GM12878 (cell line): Measurements from ENCODE around the gene CIP2A. TPM values are rescaled to one million over a fixed set of nuclear protein-coding genes. Genes with fewer than 3 reads are reported as not detected.
A peak's percentile ranks its signal among the peaks of the same experiment; 100 is the strongest.

ENCODE experiments used
- BMI1 ChIP-seq: fragments of 450-650 bp; IDR thresholded peaks from 2 replicates; pipeline ENCODE4 v1.6.1; 2016; ENCODE audit warnings: mild to moderate bottlenecking, moderate library complexity, borderline replicate concordance
- CBX5 ChIP-seq: sonication (generic); IDR thresholded peaks from 2 replicates; pipeline ENCODE4 v1.6.1; 2016; ENCODE audit warnings: low read depth, moderate library complexity, mild to moderate bottlenecking, inconsistent platforms
- CEBPB ChIP-seq, 2 experiments: fragments of 150-350 bp in 1 of 2; IDR thresholded peaks; 2 replicates each; pipeline ENCODE4 v1.6.1; 2012 to 2014; ENCODE audit warnings: low read depth in 2 of 2, low read length in 2 of 2, borderline replicate concordance in 1 of 2, inconsistent platforms in 1 of 2
- CHD1 ChIP-seq: IDR thresholded peaks from 2 replicates; pipeline ENCODE4 v1.6.1; 2012; ENCODE audit warnings: low read depth, low read length, improper control_type of control experiment
- CREM ChIP-seq: IDR thresholded peaks from 2 replicates; pipeline ENCODE4 v1.6.1; 2014; ENCODE audit warnings: antibody characterized with exemption, low read depth
- DPF2 ChIP-seq: fragments of 450-650 bp; IDR thresholded peaks from 2 replicates; pipeline ENCODE4 v1.6.1; 2017; ENCODE audit warnings: mild to moderate bottlenecking
- ELK1 ChIP-seq: IDR thresholded peaks from 2 replicates; pipeline ENCODE4 v1.6.1; 2012; ENCODE audit warnings: low read depth, low read length, improper control_type of control experiment
- EP300 ChIP-seq, 2 experiments: fragments of 150-350 bp in 1 of 2; IDR thresholded peaks; 2 replicates each; pipeline ENCODE4 v1.6.1; 2011 to 2012; ENCODE audit warnings: low read depth in 2 of 2, low read length in 2 of 2, borderline replicate concordance in 1 of 2, improper control_type of control experiment in 1 of 2, inconsistent platforms in 1 of 2; ENCODE audit not compliant: control insufficient read depth in 1 of 2
- FOXM1 ChIP-seq: IDR thresholded peaks from 2 replicates; pipeline ENCODE4 v1.6.1; 2012; ENCODE audit warnings: low read depth, mild to moderate bottlenecking, inconsistent platforms, low read length, moderate library complexity
- HDAC6 ChIP-seq: fragments of 200-600 bp; sonication (generic); IDR thresholded peaks from one replicate; pipeline ENCODE4 v1.8.0; 2017; ENCODE audit warnings: antibody characterized with exemption; ENCODE audit not compliant: unreplicated experiment
- MEF2A ChIP-seq: IDR thresholded peaks from 2 replicates; pipeline ENCODE4 v1.6.1; 2011; ENCODE audit warnings: low read depth, mild to moderate bottlenecking, low read length, moderate library complexity; ENCODE audit not compliant: insufficient read depth
- MTA2 ChIP-seq: fragments of 450-650 bp; IDR thresholded peaks from 2 replicates; pipeline ENCODE4 v1.6.1; 2016; ENCODE audit warnings: low read depth, mild to moderate bottlenecking, moderate library complexity
- NFIC ChIP-seq: IDR thresholded peaks from 2 replicates; pipeline ENCODE4 v1.6.1; 2012; ENCODE audit warnings: low read depth, mild to moderate bottlenecking, inconsistent platforms, low read length, moderate library complexity
- PAX8 ChIP-seq: fragments of 450-650 bp; IDR thresholded peaks from 2 replicates; pipeline ENCODE4 v1.6.1; 2017; ENCODE audit warnings: mild to moderate bottlenecking, moderate library complexity
- POLR2AphosphoS5 ChIP-seq: IDR thresholded peaks from 2 replicates; pipeline ENCODE4 v1.6.1; 2011; ENCODE audit warnings: mild to moderate bottlenecking, low read length, inconsistent platforms
- RCOR1 ChIP-seq: conservative IDR thresholded peaks from 2 replicates; pipeline ENCODE4 v1.6.1; 2012; ENCODE audit warnings: low read depth, low read length, improper control_type of control experiment
- SIN3A ChIP-seq: IDR thresholded peaks from 2 replicates; pipeline ENCODE4 v1.6.1; 2012; ENCODE audit warnings: low read depth, low read length, improper control_type of control experiment
- TARDBP ChIP-seq: IDR thresholded peaks from 2 replicates; pipeline ENCODE4 v1.6.1; 2016; ENCODE audit warnings: borderline replicate concordance
- YBX1 ChIP-seq: fragments of 450-650 bp; IDR thresholded peaks from 2 replicates; pipeline ENCODE4 v1.6.1; 2016; ENCODE audit warnings: antibody characterized with exemption
- ZBTB33 ChIP-seq: fragments of 450-650 bp; IDR thresholded peaks from 2 replicates; pipeline ENCODE4 v1.6.1; 2017; ENCODE audit warnings: mild to moderate bottlenecking
- ZNF274 ChIP-seq: IDR thresholded peaks from one replicate; pipeline ENCODE4 v1.8.0; 2011; ENCODE audit not compliant: insufficient read length, insufficient read depth
- polyA plus RNA-seq, 11 experiments: library from polyadenylated mRNA; depleted of rRNA in 4 of 11; unstranded in 6 of 11; stranded (reverse) in 5 of 11; fragments of >200 nt; fragmentation: Nextera tagmentation in 4 of 11; fragmentation: Illumina TruSeq in 1 of 11; extraction: Ambion mirVana in 4 of 11; extraction: Trizol in 1 of 11; gene quantifications; 1 replicate in 1 of 11; 2 replicates in 10 of 11; pipeline versions ENCODE4 v1.2.1 to v1.2.3, GENCODE V29; 2011 to 2016; ENCODE audit warnings: inconsistent platforms in 2 of 11, missing spikeins in 2 of 11, low read depth in 1 of 11
- total RNA-seq, 4 experiments: library from RNA; depleted of rRNA in 3 of 4; stranded (reverse); fragments of >200 nt in 3 of 4; fragmentation: Illumina TruSeq in 1 of 4; extraction: Trizol in 1 of 4; gene quantifications; 2 replicates each; pipeline versions ENCODE4 v1.2.1 to v1.2.3, GENCODE V29; 2013 to 2021
- TF ChIP-seq, protein P1 (sequence below): fragments of 450-650 bp; IDR thresholded peaks from 2 replicates; pipeline ENCODE4 v1.6.1; 2017; ENCODE audit warnings: mild to moderate bottlenecking, low read depth, inconsistent platforms; ENCODE audit not compliant: poor library complexity, severe bottlenecking
- TF ChIP-seq, protein P2 (sequence below): fragments of 450-650 bp; IDR thresholded peaks from 2 replicates; pipeline ENCODE4 v1.6.1; 2016; ENCODE audit warnings: mild to moderate bottlenecking

Gene CIP2A
- total and polyA plus RNA-seq, 10 of the 15 experiments (the other 5 are each of a cell fraction or from before 2014, with no cell fraction given): 12.5 to 29.7 (median 26.5) TPM

GRCh38 chr3:108528459-108529252, 60.6 kb downstream of the CIP2A start (continued):
- TF ChIP-seq RCOR1 (no peak), PAX8 (no peak), MEF2A (peak; percentile 57; the same call in 1 of the 2 replicates), ZBTB33 (no peak), FOXM1 (no peak), CBX5 (no peak), ZNF274 (no peak), EP300 (IDR thresholded peaks at IDR 0.05; ENCODE audit: borderline replicate concordance in 1 of 2, control insufficient read depth in 1 of 2, low read depth in 2 of 2, low read length in 2 of 2) (peak in 1 of 2 experiments; percentile 67; a peak in 2 of 4 replicates), TARDBP (no peak), NFIC (peak; percentile 42; the same call in 1 of the 2 replicates), MTA2 (peak; percentile 66; the same call in 1 of the 2 replicates), POLR2AphosphoS5 (no peak), HDAC6 (no peak), ELK1 (no peak), DPF2 (peak; percentile 58; the same call in 1 of the 2 replicates), YBX1 (no peak), SIN3A (no peak), BMI1 (no peak), CEBPB (IDR thresholded peaks at IDR 0.05; ENCODE audit: borderline replicate concordance in 1 of 2, low read depth in 2 of 2, low read length in 2 of 2) (no peak), CHD1 (no peak), CREM (peak; percentile 11; the same call in 1 of the 2 replicates)
- TF ChIP-seq, protein P1, sequence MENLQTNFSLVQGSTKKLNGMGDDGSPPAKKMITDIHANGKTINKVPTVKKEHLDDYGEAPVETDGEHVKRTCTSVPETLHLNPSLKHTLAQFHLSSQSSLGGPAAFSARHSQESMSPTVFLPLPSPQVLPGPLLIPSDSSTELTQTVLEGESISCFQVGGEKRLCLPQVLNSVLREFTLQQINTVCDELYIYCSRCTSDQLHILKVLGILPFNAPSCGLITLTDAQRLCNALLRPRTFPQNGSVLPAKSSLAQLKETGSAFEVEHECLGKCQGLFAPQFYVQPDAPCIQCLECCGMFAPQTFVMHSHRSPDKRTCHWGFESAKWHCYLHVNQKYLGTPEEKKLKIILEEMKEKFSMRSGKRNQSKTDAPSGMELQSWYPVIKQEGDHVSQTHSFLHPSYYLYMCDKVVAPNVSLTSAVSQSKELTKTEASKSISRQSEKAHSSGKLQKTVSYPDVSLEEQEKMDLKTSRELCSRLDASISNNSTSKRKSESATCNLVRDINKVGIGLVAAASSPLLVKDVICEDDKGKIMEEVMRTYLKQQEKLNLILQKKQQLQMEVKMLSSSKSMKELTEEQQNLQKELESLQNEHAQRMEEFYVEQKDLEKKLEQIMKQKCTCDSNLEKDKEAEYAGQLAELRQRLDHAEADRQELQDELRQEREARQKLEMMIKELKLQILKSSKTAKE: no peak
- TF ChIP-seq, protein P2, sequence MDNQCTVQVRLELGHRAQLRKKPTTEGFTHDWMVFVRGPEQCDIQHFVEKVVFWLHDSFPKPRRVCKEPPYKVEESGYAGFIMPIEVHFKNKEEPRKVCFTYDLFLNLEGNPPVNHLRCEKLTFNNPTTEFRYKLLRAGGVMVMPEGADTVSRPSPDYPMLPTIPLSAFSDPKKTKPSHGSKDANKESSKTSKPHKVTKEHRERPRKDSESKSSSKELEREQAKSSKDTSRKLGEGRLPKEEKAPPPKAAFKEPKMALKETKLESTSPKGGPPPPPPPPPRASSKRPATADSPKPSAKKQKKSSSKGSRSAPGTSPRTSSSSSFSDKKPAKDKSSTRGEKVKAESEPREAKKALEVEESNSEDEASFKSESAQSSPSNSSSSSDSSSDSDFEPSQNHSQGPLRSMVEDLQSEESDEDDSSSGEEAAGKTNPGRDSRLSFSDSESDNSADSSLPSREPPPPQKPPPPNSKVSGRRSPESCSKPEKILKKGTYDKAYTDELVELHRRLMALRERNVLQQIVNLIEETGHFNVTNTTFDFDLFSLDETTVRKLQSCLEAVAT: no peak
